ENCODE measurements around the gene THUMPD3.

The THUMPD3 gene

GRCh38 chr3:9397332-9397905 lies 34.6 kb downstream of the THUMPD3 start, which contains the start of gene SETD5:
Gene SETD5 (plus strand): TSS chr3:9397615. CDS start chr3:9428939, 31,324 bp downstream.
- TF ChIP-seq POLR2A (IDR thresholded peaks at IDR 0.05; ENCODE audit: low read length) (peak; percentile 49), GATA1 (IDR thresholded peaks at IDR 0.05; ENCODE audit: low read depth, low read length) (no peak)
- DNase-seq, result peak; percentile 97 to 99

DNA sequence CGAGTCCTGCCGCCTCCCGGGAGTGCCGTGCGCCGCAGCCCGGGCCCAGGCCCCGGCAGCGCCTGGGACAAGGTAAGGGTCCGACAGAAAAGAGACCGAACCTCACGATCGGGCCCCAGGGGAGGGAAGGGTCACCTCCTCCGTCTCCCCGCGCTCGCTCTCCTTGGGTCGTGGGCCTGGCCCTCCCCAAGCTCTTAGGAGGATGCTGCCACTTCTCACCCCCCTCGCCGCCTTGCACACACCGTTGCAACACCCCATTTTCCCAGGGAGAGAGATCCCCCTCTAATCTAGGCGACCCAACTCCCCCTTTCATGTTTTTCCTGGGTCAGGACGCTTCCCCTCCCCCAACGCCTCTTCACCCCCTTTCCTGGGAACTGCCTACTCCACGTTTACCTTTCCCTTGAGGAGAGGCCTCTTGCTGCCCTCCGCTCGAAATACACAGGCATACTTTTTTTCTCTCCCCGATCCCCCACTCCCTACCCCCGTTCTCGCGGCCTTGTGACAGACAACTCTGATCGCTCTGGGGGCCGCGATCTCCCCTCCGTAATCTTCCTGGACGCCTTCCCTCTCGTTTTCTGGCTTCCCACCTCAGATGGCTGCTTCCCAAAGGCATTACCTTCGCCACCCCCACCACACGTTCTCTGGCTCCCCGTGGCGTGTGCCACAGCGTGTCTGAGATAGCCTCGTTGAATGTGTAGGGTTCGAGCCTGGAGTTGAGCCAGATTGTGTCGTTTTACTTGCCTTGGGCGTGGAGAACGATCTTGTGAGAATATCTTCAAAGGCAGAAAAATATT lies 35.2 kb downstream of the THUMPD3 start:
- DNase-seq, result peak; percentile 79 to 84
- peak; percentile 58 for TF ChIP-seq POLR2A (IDR thresholded peaks at IDR 0.05; ENCODE audit: low read length)
- no peak for TF ChIP-seq GATA1 (IDR thresholded peaks at IDR 0.05; ENCODE audit: low read depth, low read length)

DNA sequence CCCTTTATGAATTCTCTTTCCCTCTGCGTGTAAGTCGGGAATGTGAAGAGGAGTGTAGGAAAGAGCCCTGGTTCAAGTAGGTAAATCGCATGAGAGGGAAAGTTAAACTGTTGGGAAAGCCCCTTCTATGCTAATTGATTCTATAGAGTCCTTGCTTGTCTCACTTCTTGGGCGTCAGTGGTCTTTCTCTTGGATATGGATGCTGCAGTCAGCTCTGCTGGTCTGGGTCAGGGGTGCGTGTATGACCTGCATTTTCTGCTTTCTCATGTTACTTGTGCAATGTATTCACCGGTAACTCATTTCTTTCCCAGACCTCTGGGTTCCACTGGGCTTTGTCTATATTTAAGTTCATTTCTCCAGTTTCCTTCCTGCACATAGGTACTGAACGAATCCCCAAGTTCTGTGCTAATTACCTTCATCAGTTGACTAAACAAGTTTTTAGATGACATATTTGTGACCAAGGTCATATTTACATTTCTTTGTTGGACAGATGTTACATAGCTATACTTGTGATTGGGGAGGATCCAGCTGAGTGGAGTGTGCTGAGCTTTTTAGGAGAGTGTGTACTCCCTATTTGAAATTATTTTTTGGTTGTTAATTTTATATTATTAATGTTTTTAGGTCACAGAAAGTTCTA lies 36.0 kb downstream of the THUMPD3 start:
- DNase-seq, result peak; percentile 81 to 86

GRCh38 chr3:9399337-9399703 lies 36.5 kb downstream of the THUMPD3 start:
- no peak for TF ChIP-seq GATA1 (IDR thresholded peaks at IDR 0.05; ENCODE audit: low read depth, low read length)
- no peak for TF ChIP-seq POLR2A (IDR thresholded peaks at IDR 0.05; ENCODE audit: low read length)
- DNase-seq, result no peak

More for the DNA sequence above, 36.0 kb downstream of the THUMPD3 start:
- TF ChIP-seq GATA1 (IDR thresholded peaks at IDR 0.05; ENCODE audit: low read depth, low read length) (no peak), POLR2A (IDR thresholded peaks at IDR 0.05; ENCODE audit: low read length) (peak; percentile 22)

GRCh38 chr3:9399746-9400145 lies 36.9 kb downstream of the THUMPD3 start:
- peak; percentile 72 for DNase-seq
- no peak for TF ChIP-seq GATA1 (IDR thresholded peaks at IDR 0.05; ENCODE audit: low read depth, low read length)
- no peak for TF ChIP-seq POLR2A (IDR thresholded peaks at IDR 0.05; ENCODE audit: low read length)

- TF ChIP-seq POLR2A (IDR thresholded peaks at IDR 0.05; ENCODE audit: low read length), result no peak
- no peak for TF ChIP-seq GATA1 (IDR thresholded peaks at IDR 0.05; ENCODE audit: low read depth, low read length)
- peak in 1 of 2 experiments; percentile 13 for DNase-seq
Measured at GRCh38 chr3:9400616-9401015, 37.8 kb downstream of the THUMPD3 start.

DNA sequence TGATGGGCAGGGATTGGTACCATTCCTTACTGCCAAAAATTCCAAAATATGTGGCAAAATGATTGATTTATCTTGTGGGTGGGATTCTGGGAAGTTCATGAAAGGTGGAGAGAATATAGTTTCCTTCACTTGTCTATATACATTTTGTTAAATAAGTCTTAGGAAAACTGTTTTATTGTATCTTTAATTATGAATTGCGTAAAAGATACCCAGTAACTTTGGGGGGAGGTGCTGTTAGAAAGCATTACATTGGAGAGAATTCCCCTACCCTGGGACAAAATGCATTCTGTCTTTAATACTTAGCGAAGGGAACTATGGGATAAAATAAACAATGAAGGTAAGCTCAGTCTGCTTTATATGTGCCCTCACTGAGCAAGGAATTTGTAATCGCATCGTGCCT lies 39.1 kb downstream of the THUMPD3 start:
- no peak for DNase-seq
- TF ChIP-seq POLR2A (IDR thresholded peaks at IDR 0.05; ENCODE audit: low read length) (no peak), GATA1 (IDR thresholded peaks at IDR 0.05; ENCODE audit: low read depth, low read length) (no peak)

DNA sequence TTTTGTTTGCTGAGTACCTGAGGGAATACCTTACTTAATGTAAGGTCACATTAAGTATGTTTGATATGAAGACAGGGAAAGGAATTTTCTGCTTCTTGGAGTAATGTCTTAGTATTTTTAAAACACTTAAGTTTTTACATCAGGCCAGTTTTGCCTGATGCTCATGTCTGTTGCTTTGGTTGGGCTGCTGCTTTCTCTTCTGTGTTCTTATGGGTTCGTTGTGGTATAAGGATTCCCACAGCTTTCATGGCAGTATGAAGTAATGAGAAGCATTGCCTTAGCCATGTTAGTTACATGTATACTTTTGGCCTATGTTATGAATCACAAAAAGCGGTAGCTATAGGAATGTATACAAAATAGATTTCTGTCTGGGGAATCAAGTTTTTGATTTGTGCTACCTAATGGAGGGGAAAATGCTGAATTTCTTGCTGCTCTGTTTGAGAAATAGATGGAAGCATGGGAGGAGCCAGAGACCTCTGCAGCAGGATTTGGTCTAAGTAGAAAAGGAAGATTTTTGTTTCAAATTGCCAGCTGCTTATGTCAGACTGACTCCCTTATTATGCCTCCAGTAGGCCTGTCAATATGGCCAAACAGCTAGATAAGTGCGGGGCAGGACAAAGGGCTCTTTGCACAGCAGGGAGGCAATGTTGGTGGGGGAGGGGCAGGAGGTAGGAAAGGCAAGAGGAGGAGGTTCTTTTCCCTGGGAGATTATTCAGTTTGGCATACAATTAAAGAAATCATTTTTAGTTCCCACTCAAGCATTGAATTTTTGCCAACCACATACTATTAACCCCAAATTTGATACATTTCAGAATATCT lies 39.8 kb downstream of the THUMPD3 start:
- DNase-seq, result peak; percentile 41
- TF ChIP-seq POLR2A (IDR thresholded peaks at IDR 0.05; ENCODE audit: low read length) (no peak), GATA1 (IDR thresholded peaks at IDR 0.05; ENCODE audit: low read depth, low read length) (no peak)

DNA sequence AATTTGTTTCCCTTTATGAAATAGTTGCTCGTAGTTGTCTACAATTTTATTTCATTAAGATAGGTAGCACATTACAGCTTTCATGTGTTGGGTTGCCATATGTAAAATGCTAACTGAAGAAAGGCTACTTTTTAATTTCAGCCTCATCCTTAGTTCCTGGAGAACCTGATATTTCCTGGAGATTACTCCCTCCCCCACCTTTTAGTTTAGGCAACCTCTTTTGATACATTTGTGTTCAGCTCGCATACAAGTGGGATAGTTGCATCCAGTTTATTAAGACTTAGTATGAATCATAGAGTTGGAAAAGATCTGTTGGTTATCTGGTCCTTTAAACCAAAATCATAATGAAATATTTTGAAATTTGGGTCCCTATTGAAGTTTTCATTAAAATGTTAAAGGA lies 40.6 kb downstream of the THUMPD3 start:
- DNase-seq, result no peak
- TF ChIP-seq GATA1 (IDR thresholded peaks at IDR 0.05; ENCODE audit: low read depth, low read length), result no peak
- TF ChIP-seq POLR2A (IDR thresholded peaks at IDR 0.05; ENCODE audit: low read length), result no peak

GRCh38 chr3:9404680-9405079 lies 41.8 kb downstream of the THUMPD3 start:
- TF ChIP-seq POLR2A (IDR thresholded peaks at IDR 0.05; ENCODE audit: low read length) (no peak), GATA1 (IDR thresholded peaks at IDR 0.05; ENCODE audit: low read depth, low read length) (no peak)
- DNase-seq, result peak; percentile 10 to 34

DNA sequence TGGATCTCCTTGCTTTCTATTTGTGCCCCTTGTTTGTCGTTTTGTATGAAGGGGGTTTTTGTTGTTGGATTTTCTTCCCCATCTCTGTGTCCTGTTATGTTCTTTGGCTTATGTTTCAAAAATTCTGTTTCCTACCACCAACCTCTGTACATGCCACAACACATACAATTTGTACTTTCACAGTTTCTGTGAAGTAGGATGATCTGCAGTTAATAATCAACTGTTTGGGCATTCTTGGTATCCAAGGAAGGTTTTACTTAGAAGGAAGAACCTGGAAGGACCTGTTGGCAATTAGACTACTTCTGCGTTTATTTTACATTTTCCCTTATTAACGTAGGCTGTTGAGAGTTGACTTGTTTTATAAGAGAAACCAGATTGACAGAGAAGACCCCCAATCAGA lies 42.9 kb downstream of the THUMPD3 start:
- no peak for DNase-seq
- TF ChIP-seq POLR2A (IDR thresholded peaks at IDR 0.05; ENCODE audit: low read length) (no peak), GATA1 (IDR thresholded peaks at IDR 0.05; ENCODE audit: low read depth, low read length) (no peak)

GRCh38 chr3:9406856-9407626 lies 44.2 kb downstream of the THUMPD3 start:
- no peak for DNase-seq

DNA sequence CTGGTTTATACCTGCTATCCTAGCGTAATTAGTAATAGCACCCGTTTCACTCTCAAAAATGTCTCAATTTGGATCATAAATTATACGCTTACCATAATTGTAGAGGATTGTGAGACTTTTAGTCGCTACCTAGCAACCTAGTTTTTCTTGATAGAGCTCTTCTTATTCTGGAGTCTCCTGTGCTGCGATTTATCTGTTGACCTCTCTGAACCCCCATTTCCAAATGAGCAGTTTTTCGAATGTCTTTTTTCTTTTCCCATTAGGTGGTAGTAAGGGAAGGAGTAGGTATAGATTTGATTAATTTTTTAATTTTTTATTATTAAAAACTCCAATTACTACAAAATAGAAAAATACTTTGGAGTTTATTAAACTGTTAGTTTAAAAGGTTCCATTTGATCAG lies 45.2 kb downstream of the THUMPD3 start:
- DNase-seq, result no peak
- TF ChIP-seq POLR2A (IDR thresholded peaks at IDR 0.05; ENCODE audit: low read length), result no peak
- TF ChIP-seq GATA1 (IDR thresholded peaks at IDR 0.05; ENCODE audit: low read depth, low read length), result no peak

More at GRCh38 chr3:9406856-9407626, 44.2 kb downstream of the THUMPD3 start:
- no peak for TF ChIP-seq POLR2A (IDR thresholded peaks at IDR 0.05; ENCODE audit: low read length)
- no peak for TF ChIP-seq GATA1 (IDR thresholded peaks at IDR 0.05; ENCODE audit: low read depth, low read length)

Measured in erythroblast (primary cell).